ENCODE measurements around the gene RAB1A.
A peak's percentile ranks its signal among the peaks of the same experiment; 100 is the strongest.
"Not testable (repeated sequence)": the region's sequence is repeated elsewhere in the genome, so short reads cannot be mapped to it uniquely, and the experiment has no call there.

RAB1A gene

GRCh38 chr2:65129826-65130663 lies at the start of gene RAB1A:
Gene RAB1A (minus strand): TSS chr2:65130106. CDS start chr2:65129915, 191 bp downstream.
- peak; percentile 97 for DNase-seq (ENCODE audit: low spot score)

GRCh38 chr2:65177751-65178442 lies 48.0 kb upstream of the RAB1A start:
- DNase-seq (ENCODE audit: low spot score): no peak

DNA sequence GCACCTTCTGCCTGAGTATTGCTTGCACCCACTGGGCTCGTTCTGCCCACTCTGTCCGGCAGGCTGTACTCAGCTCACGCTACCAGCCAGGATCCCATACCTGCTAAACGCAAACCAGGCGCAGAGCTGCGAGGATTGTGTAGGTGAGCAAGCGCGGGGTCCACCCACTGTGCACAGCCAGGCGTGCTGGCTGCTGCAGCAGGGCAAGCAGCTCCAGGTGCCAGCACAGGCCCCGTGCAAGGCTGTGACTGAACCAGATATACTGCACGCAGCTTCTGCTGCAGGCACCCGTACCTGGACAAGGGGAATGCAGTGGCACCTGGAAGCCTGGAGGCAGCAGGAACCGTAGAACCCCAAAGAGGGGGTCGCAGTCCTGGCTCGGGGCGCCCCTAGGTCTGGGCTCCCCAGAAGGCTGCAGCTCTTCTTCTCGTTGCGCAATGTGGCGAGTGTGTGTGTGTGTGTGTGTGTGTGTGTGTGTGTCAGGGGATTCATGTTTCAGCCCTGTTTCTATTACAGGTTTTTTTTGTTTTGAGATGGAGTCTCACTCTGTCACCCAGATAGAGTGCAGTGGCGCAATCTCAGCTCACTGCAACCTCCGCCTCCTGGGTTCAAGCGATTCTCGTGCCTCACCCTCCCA lies 46.1 kb upstream of the RAB1A start:
- no peak for DNase-seq (ENCODE audit: low spot score)

DNA sequence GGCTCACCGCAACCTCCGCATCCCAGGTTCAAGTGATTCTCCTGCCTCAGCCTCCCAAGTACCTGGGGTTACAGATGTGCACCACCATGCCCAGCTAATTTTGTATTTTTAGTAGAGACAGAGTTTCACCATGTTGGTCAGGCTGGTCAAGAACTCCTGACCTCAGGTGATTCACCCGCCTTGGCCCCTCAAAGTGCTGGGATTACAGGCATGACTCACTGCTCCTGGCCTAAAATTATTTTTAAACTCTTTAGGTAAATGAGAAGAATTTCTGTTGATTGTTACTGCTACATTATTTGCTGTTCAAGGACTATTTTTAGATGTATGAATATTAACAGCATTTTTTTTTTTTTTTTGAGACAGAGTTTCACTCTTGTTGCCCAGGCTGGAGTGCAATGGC lies 44.1 kb upstream of the RAB1A start:
- not testable (repeated sequence) for DNase-seq (ENCODE audit: low spot score)

DNA sequence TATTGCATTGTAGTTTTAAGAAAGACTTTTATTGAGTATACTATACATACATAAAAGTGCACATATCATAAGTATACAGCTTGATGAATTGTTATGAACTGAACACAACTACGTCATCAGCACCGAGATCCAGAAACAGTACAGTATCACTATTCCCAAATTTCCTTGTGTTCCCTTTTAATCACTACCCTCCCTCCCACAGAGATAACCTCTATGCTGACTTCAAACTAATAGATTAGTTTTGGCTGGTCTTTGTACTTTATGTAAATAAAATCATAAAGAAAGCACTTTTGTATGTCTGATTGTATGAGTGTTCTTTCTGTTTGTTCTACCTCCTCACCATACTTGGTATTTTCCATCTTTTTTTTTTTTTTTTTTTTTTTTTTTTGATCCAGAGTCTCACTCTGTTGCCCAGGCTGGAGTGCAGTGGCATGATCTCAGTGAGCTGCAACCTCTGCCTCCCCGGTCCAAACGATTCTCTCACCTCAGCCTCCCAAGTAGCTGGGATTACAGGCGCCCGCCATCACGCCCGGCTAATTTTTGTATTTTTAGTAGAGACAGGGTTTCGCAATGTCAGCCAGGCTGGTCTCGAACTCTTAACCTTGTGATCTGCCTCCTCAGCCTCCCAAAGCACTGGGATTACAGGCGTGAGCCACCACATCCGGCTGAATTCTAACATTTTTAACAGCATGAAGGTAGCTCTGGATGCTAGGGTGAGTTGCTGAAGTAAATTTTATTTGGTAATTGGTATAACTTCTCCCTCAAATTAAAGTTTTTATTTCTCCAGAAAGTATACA lies 43.3 kb upstream of the RAB1A start:
- DNase-seq (ENCODE audit: low spot score): no peak

GRCh38 chr2:65170611-65171477 lies 40.9 kb upstream of the RAB1A start:
- DNase-seq (ENCODE audit: low spot score): not testable (repeated sequence)

DNA sequence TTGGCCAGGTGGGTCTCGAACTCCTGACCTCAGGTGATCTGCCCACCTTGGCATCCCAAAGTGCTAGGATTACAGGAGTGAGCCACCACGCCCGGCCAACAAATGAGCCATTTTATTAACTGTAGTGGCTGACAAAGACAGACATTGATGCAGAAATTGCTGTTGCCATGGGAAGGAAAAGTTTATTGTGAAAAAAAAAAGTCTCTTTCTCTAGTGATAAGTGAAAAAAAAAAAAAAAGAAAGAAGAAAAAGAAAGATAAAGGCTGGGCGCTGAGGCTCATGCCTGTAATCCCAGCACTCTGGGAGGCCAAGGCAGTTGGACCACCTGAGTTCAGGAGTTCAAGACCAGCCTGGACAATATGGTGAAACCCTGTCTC lies 39.8 kb upstream of the RAB1A start:
- DNase-seq (ENCODE audit: low spot score): no peak

GRCh38 chr2:65165558-65165957 lies 35.7 kb upstream of the RAB1A start:
- DNase-seq (ENCODE audit: low spot score): no peak

DNA sequence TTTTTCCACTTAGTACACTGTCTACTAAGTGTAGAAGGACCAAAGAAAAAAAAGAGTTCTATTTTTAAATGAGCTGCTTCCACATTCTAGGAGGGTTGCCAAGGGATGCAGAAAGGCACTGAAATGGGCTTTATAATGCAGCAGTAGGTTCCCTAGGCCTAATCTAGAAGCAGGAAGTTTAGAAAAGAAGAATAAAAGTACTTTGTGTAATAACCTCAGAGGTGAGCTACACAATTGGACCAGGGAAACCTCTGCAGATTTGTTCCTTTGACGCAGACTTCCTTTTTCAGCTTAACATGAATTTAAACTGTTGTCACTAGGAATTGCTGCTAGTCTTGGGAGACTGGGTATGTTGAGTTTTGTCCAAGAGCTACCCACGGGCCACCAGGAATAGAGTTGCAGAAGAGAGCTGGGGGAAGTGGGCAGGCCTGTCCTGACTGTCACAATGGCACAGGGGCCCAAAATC lies 34.6 kb upstream of the RAB1A start:
- DNase-seq (ENCODE audit: low spot score): no peak

- no peak for DNase-seq (ENCODE audit: low spot score)
Observed at GRCh38 chr2:65161551-65162100, 31.7 kb upstream of the RAB1A start.

GRCh38 chr2:65159906-65160305 lies 30.0 kb upstream of the RAB1A start:
- DNase-seq (ENCODE audit: low spot score): no peak

DNA sequence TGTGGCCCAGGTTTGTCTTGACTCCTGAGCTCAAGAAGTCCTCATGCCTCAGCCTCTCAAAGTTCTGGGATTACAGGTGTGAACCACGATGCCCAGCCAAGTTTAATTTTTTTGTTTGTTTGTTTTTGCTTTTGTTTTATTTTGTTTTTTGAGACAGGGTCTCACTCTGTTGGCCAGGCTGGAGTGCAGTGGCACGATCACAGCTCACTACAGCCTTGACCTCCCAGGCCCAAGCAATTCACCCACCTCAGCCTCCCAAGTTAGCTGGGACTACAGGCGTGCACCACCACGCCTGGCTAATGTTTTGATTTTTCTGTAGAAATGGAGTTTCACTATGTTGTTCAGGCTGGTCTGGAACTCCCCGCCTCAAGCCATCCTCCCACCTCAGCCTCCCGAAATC lies 29.4 kb upstream of the RAB1A start:
- DNase-seq (ENCODE audit: low spot score): no peak

- DNase-seq (ENCODE audit: low spot score): no peak
Observed at GRCh38 chr2:65158557-65158956, 28.7 kb upstream of the RAB1A start.

DNA sequence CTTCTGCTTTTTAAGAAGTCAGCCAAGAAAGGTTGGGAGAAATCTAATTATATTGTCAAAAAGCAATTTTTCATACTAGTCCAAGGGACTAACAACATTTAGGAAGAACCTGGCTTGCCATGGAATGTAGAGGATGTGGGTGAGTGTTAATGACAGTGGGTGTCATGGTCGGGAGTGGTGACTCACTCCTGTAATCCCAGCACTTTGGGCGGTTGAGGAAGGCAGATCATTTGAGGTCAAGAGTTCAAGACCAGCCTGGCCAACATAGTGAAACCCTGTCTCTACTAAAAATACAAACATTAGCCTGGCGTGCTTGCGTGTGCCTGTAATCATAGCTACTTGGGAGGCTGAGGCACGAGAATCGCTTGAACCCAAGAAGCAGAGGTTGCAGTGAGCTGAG lies 27.9 kb upstream of the RAB1A start:
- not testable (repeated sequence) for DNase-seq (ENCODE audit: low spot score)

- no peak for DNase-seq (ENCODE audit: low spot score)
Observed at GRCh38 chr2:65156041-65156440, 26.1 kb upstream of the RAB1A start.

DNA sequence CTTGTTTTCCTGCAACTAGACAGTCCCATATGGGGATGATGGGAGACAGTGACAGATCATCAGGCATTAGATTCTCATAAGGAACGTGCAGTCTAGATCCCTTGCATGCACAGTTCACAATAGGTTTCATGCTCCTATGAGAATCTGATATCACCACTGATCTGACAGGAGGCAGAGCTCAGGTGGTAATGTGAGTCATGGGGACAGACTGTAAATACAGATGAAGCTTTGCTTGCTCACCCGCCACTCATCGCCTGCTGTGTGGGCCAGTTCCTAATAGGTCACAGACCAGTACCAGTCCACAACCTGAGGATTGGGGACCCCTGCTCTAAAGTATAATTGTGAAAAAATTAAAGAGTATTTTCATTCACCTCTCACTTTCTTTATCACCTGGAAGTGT lies 23.6 kb upstream of the RAB1A start:
- no peak for DNase-seq (ENCODE audit: low spot score)

DNA sequence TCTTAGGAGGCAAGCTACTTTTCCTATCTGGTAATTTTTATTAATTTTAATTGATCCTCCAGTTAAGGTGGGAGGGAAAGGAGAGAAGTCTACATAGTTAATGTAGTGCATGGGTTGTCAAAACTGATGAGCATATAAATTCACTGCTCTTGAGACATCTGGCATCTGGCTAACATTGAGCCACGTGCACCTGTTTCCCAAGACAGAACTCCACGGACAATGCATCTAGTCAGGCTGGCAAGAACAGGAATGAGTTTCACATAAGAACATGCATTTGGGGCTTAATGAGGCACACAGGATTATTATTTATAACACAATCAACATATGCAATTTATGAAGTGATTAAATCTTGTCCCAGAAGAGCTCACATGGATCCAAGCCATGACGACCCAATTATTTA lies 16.2 kb upstream of the RAB1A start:
- DNase-seq (ENCODE audit: low spot score): no peak

DNA sequence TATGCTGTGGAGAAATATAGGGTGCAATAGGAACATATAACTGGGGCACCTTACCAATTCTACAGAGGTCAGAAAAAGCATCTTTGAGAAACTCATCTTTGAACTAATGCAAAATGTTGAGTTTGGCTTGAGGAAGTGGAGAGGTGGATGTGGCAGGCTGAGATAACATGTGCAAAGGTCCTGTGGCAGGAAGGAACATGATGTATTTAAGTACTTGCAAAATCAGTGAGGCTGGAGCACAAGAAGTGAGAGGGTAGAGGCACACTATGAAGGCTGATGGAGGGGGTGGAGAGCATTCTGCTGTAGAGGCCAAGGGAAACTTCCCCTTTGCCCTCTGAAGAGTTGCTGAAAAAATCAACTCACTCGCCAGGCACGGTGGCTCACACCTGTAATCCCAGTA lies 14.7 kb upstream of the RAB1A start:
- DNase-seq (ENCODE audit: low spot score): no peak

GRCh38 chr2:65142515-65142914 lies 12.6 kb upstream of the RAB1A start:
- no peak for DNase-seq (ENCODE audit: low spot score)

DNA sequence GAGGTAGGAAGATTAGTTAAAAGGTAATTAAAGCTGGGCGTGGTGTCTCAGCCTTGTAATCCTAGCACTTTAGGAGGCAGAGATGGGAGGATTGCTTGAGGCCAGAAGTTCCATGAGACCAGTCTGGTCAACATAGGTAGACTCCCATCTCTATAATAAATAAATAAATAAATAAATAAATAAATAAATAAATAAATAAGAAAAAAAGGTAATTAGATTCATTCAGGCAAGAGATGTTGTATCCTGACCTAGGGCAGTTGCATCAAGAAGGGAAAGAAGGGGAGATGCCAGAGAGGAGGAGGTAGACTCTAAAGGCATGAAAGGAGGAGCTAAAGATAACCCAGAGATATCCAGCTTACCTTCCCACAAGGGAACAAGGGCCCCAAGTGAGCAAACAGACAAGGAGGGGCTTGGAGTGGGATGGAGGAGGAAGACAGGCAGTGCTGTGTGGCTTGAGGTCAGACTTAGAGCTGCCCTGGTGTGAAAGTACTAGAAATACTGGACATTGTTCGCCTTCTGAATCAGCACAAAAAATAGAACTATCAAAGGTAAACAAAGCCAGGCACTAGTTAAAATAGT lies 7.4 kb upstream of the RAB1A start:
- DNase-seq (ENCODE audit: low spot score): no peak

All from hematopoietic multipotent progenitor cell treated with erythropoietin and hydrocortisone succinate and interleukin-3 and kit ligand, for 17 days (in vitro differentiated cells).